GM18951 (cell line): ENCODE measurements around the gene TLR3.

Source experiments
- POLR2A ChIP-seq: IDR thresholded peaks from 4 replicates; pipeline ENCODE4 v1.6.1; 2011; ENCODE audit warnings: mild to moderate bottlenecking; ENCODE audit not compliant: insufficient read length, insufficient read depth; ENCODE audit errors: extremely low read depth
- in situ Hi-C: fragments of 300-500 bp; cut with MboI; formaldehyde crosslinking; loops from one replicate; pipeline ENCODE4 v1.12.0; 2022; ENCODE audit warnings: low sequenced_read_pairs, mixed read lengths, inconsistent platforms; ENCODE audit not compliant: unreplicated experiment

Gene TLR3

GRCh38 chr4:186134861-186135260 lies 65.9 kb downstream of the TLR3 start:
- no peak for TF ChIP-seq POLR2A
- in situ Hi-C loops, result no loop called here

GRCh38 chr4:186137196-186137794 lies 68.3 kb downstream of the TLR3 start:
- in situ Hi-C loops, result no loop called here
- no peak for TF ChIP-seq POLR2A
